A673 (cell line): Measurements from ENCODE around the gene SEH1L. TPM values are rescaled to one million over a fixed set of nuclear protein-coding genes. Genes with fewer than 3 reads are reported as not detected.

Source experiments
- BruUV-seq: library from RNA; stranded (reverse); fragments of 400-500 nt; replicated peaks from 2 replicates; lab custom pipeline; 2021; lab: Mats Ljungman, UMichigan
- CTCF ChIA-PET: fragments of 300-600 bp; sonication (Branson Sonifier 250); formaldehyde crosslinking; loops from one replicate; lab custom pipeline; 2022; ENCODE audit warnings: antibody characterized with exemption; lab: Charles Lee
- POLR2A ChIA-PET: fragments of 300-600 bp; sonication (Branson Sonifier 250); formaldehyde crosslinking; loops from one replicate; lab custom pipeline; 2022; ENCODE audit warnings: antibody characterized with exemption; ENCODE audit not compliant: low non-redundant PET; lab: Charles Lee
- DNase-seq: peaks from one replicate; pipeline ENCODE4 v3.0.0-alpha.2; 2015; ENCODE audit warnings: low spot score
- H3K27ac ChIP-seq: fragments of 200-600 bp; sonication (generic); 2 replicates; pipeline ENCODE4 v1.5.1; 2016; ENCODE audit warnings: mixed run types, low read depth, mild to moderate bottlenecking, mixed read lengths, antibody characterized with exemption, low read length; ENCODE audit not compliant: poor library complexity, severe bottlenecking
- H3K27me3 ChIP-seq: fragments of 200-600 bp; sonication (generic); replicated peaks from 2 replicates; pipeline ENCODE4 v1.6.1; 2017; ENCODE audit warnings: mixed run types, low read depth, mild to moderate bottlenecking, mixed read lengths, antibody characterized with exemption, low read length; ENCODE audit not compliant: insufficient read depth, poor library complexity
- H3K36me3 ChIP-seq: fragments of 200-600 bp; sonication (generic); 2 replicates; pipeline ENCODE4 v1.6.1; 2016; ENCODE audit warnings: mixed run types, mild to moderate bottlenecking, mixed read lengths, antibody characterized with exemption, low read length; ENCODE audit not compliant: insufficient read depth, poor library complexity, severe bottlenecking
- H3K4me1 ChIP-seq: fragments of 200-600 bp; sonication (generic); 2 replicates; pipeline ENCODE4 v1.6.1; 2017; ENCODE audit warnings: mixed run types, mild to moderate bottlenecking, mixed read lengths, antibody characterized with exemption, low read length; ENCODE audit not compliant: insufficient read depth, poor library complexity, severe bottlenecking
- H3K4me3 ChIP-seq: fragments of 200-600 bp; sonication (generic); 2 replicates; pipeline ENCODE4 v1.5.1; 2016; ENCODE audit warnings: low read depth, mixed run types, mild to moderate bottlenecking, mixed read lengths, low read length; ENCODE audit not compliant: poor library complexity, severe bottlenecking
- H3K9me3 ChIP-seq: fragments of 200-600 bp; sonication (generic); 2 replicates; pipeline ENCODE4 v1.6.1; 2016; ENCODE audit warnings: mixed run types, low read depth, mild to moderate bottlenecking, mixed read lengths, antibody characterized with exemption, low read length; ENCODE audit not compliant: poor library complexity, severe bottlenecking
- EZH2 ChIP-seq: fragments of 200-600 bp; sonication (generic); IDR thresholded peaks from 2 replicates; pipeline ENCODE4 v1.6.1; 2017; ENCODE audit warnings: borderline replicate concordance, low read depth, mild to moderate bottlenecking, mixed read lengths, antibody characterized with exemption, low read length; ENCODE audit not compliant: poor library complexity, severe bottlenecking
- intact Hi-C: fragments of 100-400 bp; cut with micrococcal nuclease; formaldehyde crosslinking; loops from one replicate; pipeline ENCODE4 v1.10.0; 2022; ENCODE audit not compliant: unreplicated experiment
- total RNA-seq: library from RNA; stranded (reverse); gene quantifications from 2 replicates; pipeline ENCODE4 v1.2.3, GENCODE V29; 2021
- TF ChIP-seq, protein P1 (sequence below): fragments of 300-800, 200-600 bp; sonication (generic); conservative IDR thresholded peaks from 2 replicates; pipeline ENCODE4 v1.5.1; 2017; ENCODE audit warnings: low read depth, mild to moderate bottlenecking, antibody characterized with exemption, low read length, moderate library complexity, mixed read lengths

Gene SEH1L
- total RNA-seq, 1 experiment from 2014 or later, result 105 TPM

GRCh38 chr18:13018374-13018773, 70.6 kb downstream of the SEH1L start:
- intact Hi-C loops, result no loop called here
- POLR2A ChIA-PET, result no interaction called here
- H3K4me1 ChIP-seq, result no peaks in the 10 kb centered on the region
- no peak for DNase-seq
- H3K36me3 ChIP-seq, result peaks cover 85% of the 10 kb centered on the region
- BruUV-seq, result no TSS peak
- no peaks in the 10 kb centered on the region for H3K27me3 ChIP-seq
- no peak overlapping the region for H3K27ac ChIP-seq
- CTCF ChIA-PET, result no interaction called here
- no peak overlapping the region for H3K4me3 ChIP-seq
- TF ChIP-seq, protein P1, sequence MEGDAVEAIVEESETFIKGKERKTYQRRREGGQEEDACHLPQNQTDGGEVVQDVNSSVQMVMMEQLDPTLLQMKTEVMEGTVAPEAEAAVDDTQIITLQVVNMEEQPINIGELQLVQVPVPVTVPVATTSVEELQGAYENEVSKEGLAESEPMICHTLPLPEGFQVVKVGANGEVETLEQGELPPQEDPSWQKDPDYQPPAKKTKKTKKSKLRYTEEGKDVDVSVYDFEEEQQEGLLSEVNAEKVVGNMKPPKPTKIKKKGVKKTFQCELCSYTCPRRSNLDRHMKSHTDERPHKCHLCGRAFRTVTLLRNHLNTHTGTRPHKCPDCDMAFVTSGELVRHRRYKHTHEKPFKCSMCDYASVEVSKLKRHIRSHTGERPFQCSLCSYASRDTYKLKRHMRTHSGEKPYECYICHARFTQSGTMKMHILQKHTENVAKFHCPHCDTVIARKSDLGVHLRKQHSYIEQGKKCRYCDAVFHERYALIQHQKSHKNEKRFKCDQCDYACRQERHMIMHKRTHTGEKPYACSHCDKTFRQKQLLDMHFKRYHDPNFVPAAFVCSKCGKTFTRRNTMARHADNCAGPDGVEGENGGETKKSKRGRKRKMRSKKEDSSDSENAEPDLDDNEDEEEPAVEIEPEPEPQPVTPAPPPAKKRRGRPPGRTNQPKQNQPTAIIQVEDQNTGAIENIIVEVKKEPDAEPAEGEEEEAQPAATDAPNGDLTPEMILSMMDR, result no peak
- no peak for TF ChIP-seq EZH2
- H3K9me3 ChIP-seq, result no peaks in the 10 kb centered on the region

GRCh38 chr18:13019301-13019700, 71.5 kb downstream of the SEH1L start:
- BruUV-seq, result no TSS peak
- ChIA-PET CTCF (no interaction called here), POLR2A (no interaction called here)
- DNase-seq, result no peak
- H3K36me3 ChIP-seq, result peaks cover 81% of the 10 kb centered on the region
- no peak for TF ChIP-seq EZH2
- TF ChIP-seq, protein P1, result no peak
- H3K4me3 ChIP-seq, result no peak overlapping the region
- intact Hi-C loops, result no loop called here
- H3K9me3 ChIP-seq, result no peaks in the 10 kb centered on the region
- no peaks in the 10 kb centered on the region for H3K4me1 ChIP-seq
- H3K27ac ChIP-seq, result no peak overlapping the region
- no peaks in the 10 kb centered on the region for H3K27me3 ChIP-seq

GRCh38 chr18:13022644-13023043, 74.8 kb downstream of the SEH1L start:
- CTCF ChIA-PET, result no interaction called here
- DNase-seq, result no peak
- intact Hi-C loops, result no loop called here
- TF ChIP-seq, protein P1, result no peak
- no peak for TF ChIP-seq EZH2
- H3K27me3 ChIP-seq, result no peaks in the 10 kb centered on the region
- H3K4me1 ChIP-seq, result no peaks in the 10 kb centered on the region
- H3K4me3 ChIP-seq, result no peak overlapping the region
- no peak overlapping the region for H3K27ac ChIP-seq
- H3K36me3 ChIP-seq, result peaks cover 54% of the 10 kb centered on the region
- BruUV-seq, result no TSS peak
- H3K9me3 ChIP-seq, result no peaks in the 10 kb centered on the region
- POLR2A ChIA-PET, result no interaction called here
